NB4 (cell line): ENCODE measurements around the gene SEZ6L.

Experiments
- MYC ChIP-seq: IDR thresholded peaks from 2 replicates; pipeline ENCODE4 v1.6.1; 2011; ENCODE audit warnings: low read depth, low read length
- POLR2A ChIP-seq: IDR thresholded peaks from 2 replicates; pipeline ENCODE4 v1.6.1; 2011; ENCODE audit warnings: mild to moderate bottlenecking; ENCODE audit not compliant: insufficient read length; ENCODE audit errors: extremely low read depth
- TF ChIP-seq, protein P1 (sequence below): IDR thresholded peaks from one replicate; pipeline ENCODE4 v1.5.1; 2012; ENCODE audit warnings: low read depth, low read length

DNA sequence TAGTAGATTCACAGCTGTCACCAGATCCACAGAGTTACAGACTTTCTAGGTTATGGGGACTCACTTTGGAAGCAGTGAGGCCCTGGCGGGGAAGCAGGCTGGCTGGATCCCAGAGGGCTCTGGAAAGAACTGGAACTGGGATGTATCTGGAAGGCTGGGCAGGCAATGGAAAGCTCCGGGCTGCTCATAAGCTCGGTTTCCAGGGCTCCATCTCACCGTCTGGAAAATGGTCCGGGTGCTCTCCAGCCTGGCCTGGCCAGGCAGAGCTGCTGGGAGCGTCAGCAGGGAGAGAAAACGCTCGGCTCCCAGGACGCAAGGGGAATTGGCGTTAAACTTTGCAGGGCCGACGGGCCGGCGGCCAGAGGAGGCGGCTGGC is 335 bp upstream of the SEZ6L start:
- TF ChIP-seq, protein P1, sequence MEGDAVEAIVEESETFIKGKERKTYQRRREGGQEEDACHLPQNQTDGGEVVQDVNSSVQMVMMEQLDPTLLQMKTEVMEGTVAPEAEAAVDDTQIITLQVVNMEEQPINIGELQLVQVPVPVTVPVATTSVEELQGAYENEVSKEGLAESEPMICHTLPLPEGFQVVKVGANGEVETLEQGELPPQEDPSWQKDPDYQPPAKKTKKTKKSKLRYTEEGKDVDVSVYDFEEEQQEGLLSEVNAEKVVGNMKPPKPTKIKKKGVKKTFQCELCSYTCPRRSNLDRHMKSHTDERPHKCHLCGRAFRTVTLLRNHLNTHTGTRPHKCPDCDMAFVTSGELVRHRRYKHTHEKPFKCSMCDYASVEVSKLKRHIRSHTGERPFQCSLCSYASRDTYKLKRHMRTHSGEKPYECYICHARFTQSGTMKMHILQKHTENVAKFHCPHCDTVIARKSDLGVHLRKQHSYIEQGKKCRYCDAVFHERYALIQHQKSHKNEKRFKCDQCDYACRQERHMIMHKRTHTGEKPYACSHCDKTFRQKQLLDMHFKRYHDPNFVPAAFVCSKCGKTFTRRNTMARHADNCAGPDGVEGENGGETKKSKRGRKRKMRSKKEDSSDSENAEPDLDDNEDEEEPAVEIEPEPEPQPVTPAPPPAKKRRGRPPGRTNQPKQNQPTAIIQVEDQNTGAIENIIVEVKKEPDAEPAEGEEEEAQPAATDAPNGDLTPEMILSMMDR, result no peak
- TF ChIP-seq POLR2A (no peak), MYC (no peak)
